HG02885 (cell line): Measurements from ENCODE around the gene SUPT6H.

Source experiments
- ATAC-seq: cut with Tn5 transposase; IDR thresholded peaks from one replicate; pipeline ENCODE4 v1.9.1; 2021; ENCODE audit warnings: mild to moderate bottlenecking; ENCODE audit not compliant: unreplicated experiment, poor library complexity

The SUPT6H gene

DNA sequence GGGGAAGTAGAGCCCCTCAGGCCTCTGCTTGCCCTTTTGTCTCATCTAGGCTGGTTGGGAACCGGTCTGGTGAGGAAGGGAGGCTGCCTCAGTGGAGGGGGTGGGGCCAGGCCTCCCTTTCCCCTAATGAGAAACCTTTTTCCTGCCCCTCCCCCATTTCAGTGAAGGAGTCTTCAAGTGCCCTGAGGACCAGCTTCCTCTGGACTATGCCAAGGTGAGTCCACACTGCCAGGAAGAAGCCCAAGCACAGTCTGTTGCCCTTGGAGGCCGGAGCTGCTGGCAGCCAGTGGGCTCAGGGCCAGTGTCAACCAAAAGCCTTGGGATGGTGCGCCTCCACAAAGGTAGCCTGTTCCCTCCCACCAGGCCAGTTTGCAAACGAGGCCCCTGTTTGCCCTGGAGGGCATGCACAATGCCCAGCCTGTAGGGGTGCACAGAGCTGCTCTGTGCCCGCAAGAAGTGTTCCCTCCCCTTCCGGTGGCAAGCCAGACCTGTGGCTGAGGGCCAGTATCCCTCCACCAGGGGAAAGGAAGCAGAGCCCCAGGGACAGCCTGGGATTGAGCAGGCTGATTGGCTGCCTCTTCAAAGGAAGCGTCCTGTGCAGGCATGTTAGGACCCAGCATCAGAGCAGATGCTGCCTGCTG is 85.2 kb downstream of the SUPT6H start:
- ATAC-seq, result no peak

DNA sequence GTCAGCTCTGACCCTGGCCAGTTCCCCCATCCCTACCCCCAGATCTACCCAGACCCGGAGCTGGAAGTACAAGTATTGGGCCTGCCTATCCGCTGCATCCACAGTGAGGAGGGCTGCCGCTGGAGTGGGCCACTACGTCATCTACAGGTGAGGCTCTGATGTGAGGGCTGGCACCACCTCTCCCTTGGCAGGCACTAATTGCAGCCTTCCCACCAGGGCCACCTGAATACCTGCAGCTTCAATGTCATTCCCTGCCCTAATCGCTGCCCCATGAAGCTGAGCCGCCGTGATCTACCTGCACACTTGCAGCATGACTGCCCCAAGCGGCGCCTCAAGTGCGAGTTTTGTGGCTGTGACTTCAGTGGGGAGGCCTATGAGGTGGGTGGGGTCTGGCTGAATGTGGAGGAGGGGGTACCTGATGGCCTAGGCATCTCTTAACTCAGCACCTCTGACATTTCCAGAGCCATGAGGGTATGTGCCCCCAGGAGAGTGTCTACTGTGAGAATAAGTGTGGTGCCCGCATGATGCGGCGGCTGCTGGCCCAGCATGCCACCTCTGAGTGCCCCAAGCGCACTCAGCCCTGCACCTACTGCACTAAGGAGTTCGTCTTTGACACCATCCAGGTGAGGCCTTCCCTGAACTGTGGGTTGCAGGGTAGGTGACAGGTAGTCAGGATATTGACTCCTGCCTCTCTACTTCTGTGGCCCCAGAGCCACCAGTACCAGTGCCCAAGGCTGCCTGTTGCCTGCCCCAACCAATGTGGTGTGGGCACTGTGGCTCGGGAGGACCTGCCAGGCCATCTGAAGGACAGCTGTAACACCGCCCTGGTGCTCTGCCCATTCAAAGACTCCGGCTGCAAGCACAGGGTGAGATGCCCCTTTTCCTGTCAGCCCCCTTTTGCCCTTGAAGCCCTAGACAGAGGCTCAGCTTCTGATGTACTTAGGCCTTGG is 86.1 kb downstream of the SUPT6H start:
- ATAC-seq, result no peak

DNA sequence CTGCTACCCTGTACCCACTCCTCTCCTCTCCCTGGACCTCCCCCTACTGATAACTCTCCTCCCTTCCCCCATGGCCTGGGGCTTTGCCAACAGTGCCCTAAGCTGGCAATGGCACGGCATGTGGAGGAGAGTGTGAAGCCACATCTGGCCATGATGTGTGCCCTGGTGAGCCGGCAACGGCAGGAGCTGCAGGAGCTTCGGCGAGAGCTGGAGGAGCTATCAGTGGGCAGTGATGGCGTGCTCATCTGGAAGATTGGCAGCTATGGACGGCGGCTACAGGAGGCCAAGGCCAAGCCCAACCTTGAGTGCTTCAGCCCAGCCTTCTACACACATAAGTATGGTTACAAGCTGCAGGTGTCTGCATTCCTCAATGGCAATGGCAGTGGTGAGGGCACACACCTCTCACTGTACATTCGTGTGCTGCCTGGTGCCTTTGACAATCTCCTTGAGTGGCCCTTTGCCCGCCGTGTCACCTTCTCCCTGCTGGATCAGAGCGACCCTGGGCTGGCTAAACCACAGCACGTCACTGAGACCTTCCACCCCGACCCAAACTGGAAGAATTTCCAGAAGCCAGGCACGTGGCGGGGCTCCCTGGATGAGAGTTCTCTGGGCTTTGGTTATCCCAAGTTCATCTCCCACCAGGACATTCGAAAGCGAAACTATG is 87.0 kb downstream of the SUPT6H start:
- ATAC-seq, result no peak

DNA sequence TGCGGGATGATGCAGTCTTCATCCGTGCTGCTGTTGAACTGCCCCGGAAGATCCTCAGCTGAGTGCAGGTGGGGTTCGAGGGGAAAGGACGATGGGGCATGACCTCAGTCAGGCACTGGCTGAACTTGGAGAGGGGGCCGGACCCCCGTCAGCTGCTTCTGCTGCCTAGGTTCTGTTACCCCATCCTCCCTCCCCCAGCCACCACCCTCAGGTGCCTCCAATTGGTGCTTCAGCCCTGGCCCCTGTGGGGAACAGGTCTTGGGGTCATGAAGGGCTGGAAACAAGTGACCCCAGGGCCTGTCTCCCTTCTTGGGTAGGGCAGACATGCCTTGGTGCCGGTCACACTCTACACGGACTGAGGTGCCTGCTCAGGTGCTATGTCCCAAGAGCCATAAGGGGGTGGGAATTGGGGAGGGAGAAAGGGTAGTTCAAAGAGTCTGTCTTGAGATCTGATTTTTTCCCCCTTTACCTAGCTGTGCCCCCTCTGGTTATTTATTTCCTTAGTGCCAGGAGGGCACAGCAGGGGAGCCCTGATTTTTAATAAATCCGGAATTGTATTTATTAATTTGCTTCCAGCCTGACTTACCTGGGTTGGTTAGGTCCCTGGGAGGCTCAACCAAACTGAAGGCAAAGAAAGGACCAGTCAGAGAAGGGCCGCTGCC is 87.6 kb downstream of the SUPT6H start:
- no peak for ATAC-seq

DNA sequence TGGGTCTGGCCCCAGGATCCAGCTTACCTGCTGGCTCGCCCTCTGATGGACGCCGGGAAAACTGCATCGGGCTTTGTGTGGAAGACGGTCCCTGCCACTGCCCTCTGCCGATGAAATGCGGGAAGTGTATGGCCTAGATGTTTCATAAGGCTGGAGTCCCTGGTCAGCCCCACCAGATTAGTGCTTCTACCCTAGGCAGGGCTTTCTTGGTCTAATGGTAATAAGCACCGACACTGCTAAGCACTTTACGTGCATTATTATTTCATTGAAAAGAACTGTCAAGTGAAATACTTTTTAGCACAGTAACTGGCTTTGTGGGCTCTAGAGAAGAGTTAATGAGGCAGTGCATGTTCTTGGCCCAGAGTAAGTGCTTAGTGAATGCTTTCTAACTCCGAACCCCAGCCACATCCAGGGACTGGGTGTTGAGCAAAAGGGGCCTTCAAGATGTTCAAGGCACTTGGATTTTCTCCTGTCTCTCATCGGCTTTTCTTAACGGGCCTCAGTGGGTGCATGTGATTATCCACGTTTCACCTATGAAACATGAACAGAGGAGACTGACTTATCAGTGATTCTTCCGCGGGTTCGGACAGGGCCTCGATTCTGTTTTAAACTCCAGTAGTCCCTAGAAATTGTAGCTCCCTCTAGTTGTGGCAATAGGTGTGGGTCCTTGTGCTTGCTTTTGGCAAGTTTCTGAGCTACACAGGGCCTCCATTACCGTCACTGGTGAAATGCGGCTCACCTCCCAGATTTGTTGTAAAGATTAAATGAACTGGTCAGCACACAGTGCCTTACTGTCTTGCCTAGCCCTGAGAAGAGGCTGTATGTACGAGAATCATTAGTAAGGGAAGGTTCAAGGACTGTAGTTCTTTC is 88.4 kb downstream of the SUPT6H start:
- peak; percentile 77 for ATAC-seq

DNA sequence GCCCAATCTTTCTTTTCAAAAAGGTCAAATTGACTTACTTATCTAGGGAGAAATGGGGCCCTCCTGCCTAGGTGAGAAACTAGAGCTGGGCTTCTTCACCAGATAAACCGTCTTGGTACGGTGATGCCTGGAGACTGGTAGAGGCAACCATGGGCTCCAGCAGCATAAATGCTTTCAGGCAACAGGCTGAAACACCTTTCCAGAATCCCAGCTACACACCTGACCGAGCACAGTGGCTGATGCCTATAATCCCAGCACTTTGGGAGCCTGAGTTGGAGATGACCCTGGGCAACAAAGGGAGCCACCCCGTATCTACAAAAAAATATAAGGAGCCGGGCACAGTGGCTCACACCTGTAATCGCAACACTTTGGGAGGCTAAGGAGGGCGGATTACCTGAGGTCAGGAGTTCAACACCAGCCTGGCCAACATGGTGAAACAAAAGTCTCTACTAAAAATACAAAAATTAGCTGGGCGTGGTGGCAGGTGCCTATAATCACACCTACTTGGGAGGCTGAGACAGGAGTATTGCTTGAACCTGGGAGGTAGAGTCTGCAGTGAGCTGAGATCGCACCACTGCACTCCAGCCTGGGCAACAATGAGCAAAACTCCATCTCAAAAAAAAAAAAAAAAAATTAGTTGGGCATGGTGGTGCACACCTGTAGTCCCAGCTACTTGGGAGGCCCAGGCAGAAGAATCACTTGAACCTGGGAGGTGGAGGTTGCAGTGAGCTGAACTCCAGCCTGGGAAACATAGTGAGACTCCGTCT is 89.8 kb downstream of the SUPT6H start:
- no peak for ATAC-seq
